Activated CD4-positive, alpha-beta T cell treated with anti-CD3 and anti-CD28 coated beads, Interleukin-2, amount 50 U/mL, for 24 hours (primary cell): ENCODE results near the gene DHX38.

ENCODE experiments used
- DNase-seq, 2 donors: peaks; one replicate each; pipeline ENCODE4 v3.0.0-alpha.2; 2020; ENCODE audit warnings: low read depth in 1 of 2, low spot score in 1 of 2

Gene DHX38

DNA sequence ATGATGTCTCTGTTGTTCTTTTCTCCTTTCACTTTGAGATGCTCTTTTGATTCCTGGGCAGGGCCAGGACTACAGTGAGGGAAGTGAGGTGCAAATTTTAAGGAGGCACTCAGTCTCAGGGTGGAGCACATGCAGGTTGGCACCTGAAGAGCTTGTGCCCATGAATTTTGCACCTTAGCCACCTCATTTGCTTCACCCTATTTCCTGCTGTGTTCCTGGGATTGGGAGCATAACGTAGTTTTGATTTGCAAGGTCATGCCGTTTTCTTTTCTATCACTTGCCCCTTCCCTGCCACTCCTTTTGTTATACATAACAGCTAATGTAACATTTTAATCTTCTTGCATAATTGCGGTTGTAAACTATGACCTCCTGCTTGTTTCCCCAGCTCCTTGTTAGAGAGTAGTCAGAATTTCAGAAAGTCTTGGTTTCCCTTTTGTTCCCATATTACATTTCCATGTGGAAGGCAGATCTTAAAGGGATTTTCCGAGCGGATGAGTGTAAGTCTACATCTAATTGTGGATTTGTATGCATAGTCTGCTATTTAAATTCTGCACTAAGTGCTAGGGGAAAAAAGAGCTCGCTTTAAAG, 68.6 kb downstream of the DHX38 start:
- no peak for DNase-seq
